ENCODE results near the gene STRA6.

- TF ChIP-seq POLR2A (IDR thresholded peaks at IDR 0.05) (no peak), CTCF (IDR thresholded peaks at IDR 0.05) (no peak), EP300 (IDR thresholded peaks at IDR 0.05) (no peak)
These were observed 26.0 kb downstream of the STRA6 start for GRCh38 chr15:74176262-74177214.
